Ovary (tissue), 10 donors: ENCODE results near the gene CITED4. TPM values are rescaled to one million over a fixed set of nuclear protein-coding genes. Genes with fewer than 3 reads are reported as not detected.
A peak's percentile ranks its signal among the peaks of the same experiment; 100 is the strongest.

ENCODE experiments used
- DNase-seq, 5 donors: peaks; one replicate each; pipeline ENCODE4 v3.0.0-alpha.2; 2019 to 2020
- H3K27ac ChIP-seq, 2 donors: fragments of 200-600 bp; one replicate each; pipeline versions ENCODE4 v1.5.1 to v1.8.0; 2019 to 2022
- H3K27me3 ChIP-seq: fragments of 200-600 bp; one replicate; pipeline ENCODE4 v1.8.0; 2022
- H3K36me3 ChIP-seq: fragments of 200-600 bp; sonication (generic); one replicate; pipeline ENCODE4 v1.5.1; 2019
- H3K4me1 ChIP-seq: one replicate; pipeline ENCODE4 v1.8.1; 2013; ENCODE audit warnings: mild to moderate bottlenecking, moderate library complexity; ENCODE audit not compliant: insufficient read depth
- H3K4me3 ChIP-seq: fragments of 200-600 bp; sonication (generic); one replicate; pipeline ENCODE4 v1.5.1; 2017
- H3K9me3 ChIP-seq, 2 donors: fragments of 200-600 bp in 1 of 2; sonication (generic) in 1 of 2; one replicate each; pipeline versions ENCODE4 v1.5.1 to v1.8.1; 2013 to 2019; ENCODE audit warnings: mild to moderate bottlenecking in 1 of 2, moderate library complexity in 1 of 2
- EP300 ChIP-seq: sonication (generic); formaldehyde crosslinking; IDR thresholded peaks from one replicate; pipeline ENCODE4 v1.6.1; 2017; ENCODE audit warnings: antibody characterized with exemption
- POLR2A ChIP-seq: fragments of 450-650 bp; IDR thresholded peaks from one replicate; pipeline ENCODE4 v1.6.1; 2017; ENCODE audit warnings: antibody characterized with exemption, mild to moderate bottlenecking, moderate library complexity
- WGBS, 3 donors: extraction: QIAGEN DNeasy Blood & Tissue Kit in 1 of 3; methylation state at CpG; one replicate each; pipeline versions ENCODE4 v1.1.5 to v1.1.7; 2013 to 2017; 5-methylcytosine and 5-hydroxymethylcytosine counted together
- intact Hi-C, 4 donors: fragments of 100-400 bp; cut with DNase I; formaldehyde crosslinking; loops; one replicate each; pipeline versions ENCODE4 v1.11.0 to v1.15.1; 2022 to 2023
- long read RNA-seq, 3 donors: library from polyadenylated mRNA in 2 of 3; unstranded in 2 of 3; transcript quantifications; one replicate each; pipeline ENCODE4 v2.0.0 and lab custom pipeline, GENCODE V29; 2021 to 2026
- polyA plus RNA-seq, 2 donors: library from polyadenylated mRNA; stranded (reverse); fragments of 200-250 nt in 1 of 2; fragments of 350-450 nt in 1 of 2; fragmentation: Illumina TruSeq in 1 of 2; extraction: RNeasy Lipid Tissue Mini Kit (QIAGEN cat#74804) in 1 of 2; gene quantifications; one replicate each; pipeline ENCODE4 v1.2.3, GENCODE V29; 2013 to 2014
- total RNA-seq, 7 donors: library from RNA; depleted of rRNA in 2 of 7; stranded (reverse); fragments of >200 nt in 2 of 7; fragmentation: NEBNext Ultra II Directional in 3 of 7; extraction: Animal tissue kit (Norgen Biotek cat#: 25700) in 3 of 7; gene quantifications; one replicate each; pipeline versions ENCODE4 v1.1.0 to v1.2.4, GENCODE V29; 2016 to 2023
- TF ChIP-seq, protein P1 (sequence below), 3 donors: fragments of 450-650 bp in 2 of 3; fragments of 200-600 bp in 1 of 3; IDR thresholded peaks; one replicate each; pipeline versions ENCODE4 v1.5.1 to v1.8.0; 2016 to 2022; ENCODE audit warnings: antibody characterized with exemption in 3 of 3, mild to moderate bottlenecking in 1 of 3
- donor health status: DM: no; HTN: no; CAD: no; lungs with moderate emphysema.
- donor health status: DM: no; HTN: no; CAD: no.
- donor health status: Bipolar disorder and iron deficiency.
- donor health status: DM: yes; HTN: yes; CAD: no.
- donor health status: DM: no; HTN: no; CAD: no.
- donor health status: DM: yes; HTN: yes; CAD: no.

CITED4 gene, protein sequence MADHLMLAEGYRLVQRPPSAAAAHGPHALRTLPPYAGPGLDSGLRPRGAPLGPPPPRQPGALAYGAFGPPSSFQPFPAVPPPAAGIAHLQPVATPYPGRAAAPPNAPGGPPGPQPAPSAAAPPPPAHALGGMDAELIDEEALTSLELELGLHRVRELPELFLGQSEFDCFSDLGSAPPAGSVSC
- total RNA-seq (100 to 1,000 TPM in 1 of 7 donors, 10 to 100 TPM in 6; 16.4 to 149 (median 24.3) TPM), polyA plus RNA-seq (1 to 10 TPM in 1 of 2 donors, under 1 TPM in 1; 0.75 to 5.2 TPM)
- long read RNA-seq, donor 1: 0 reads
- long read RNA-seq, donor 2, transcript CITED4-201 (1 exons, 1,316 nt): major isoform, 34 of 34 reads
- long read RNA-seq, donor 2, partial matches to known transcripts: 0 of 34 reads
- long read RNA-seq, donor 2, other reads (novel, unspliced or antisense): 0 of 34 reads
- long read RNA-seq, donor 3, transcript CITED4-201 (1 exons, 1,316 nt): major isoform, 84 of 84 reads
- long read RNA-seq, donor 3, partial matches to known transcripts: 0 of 84 reads
- long read RNA-seq, donor 3, other reads (novel, unspliced or antisense): 0 of 84 reads

DNA sequence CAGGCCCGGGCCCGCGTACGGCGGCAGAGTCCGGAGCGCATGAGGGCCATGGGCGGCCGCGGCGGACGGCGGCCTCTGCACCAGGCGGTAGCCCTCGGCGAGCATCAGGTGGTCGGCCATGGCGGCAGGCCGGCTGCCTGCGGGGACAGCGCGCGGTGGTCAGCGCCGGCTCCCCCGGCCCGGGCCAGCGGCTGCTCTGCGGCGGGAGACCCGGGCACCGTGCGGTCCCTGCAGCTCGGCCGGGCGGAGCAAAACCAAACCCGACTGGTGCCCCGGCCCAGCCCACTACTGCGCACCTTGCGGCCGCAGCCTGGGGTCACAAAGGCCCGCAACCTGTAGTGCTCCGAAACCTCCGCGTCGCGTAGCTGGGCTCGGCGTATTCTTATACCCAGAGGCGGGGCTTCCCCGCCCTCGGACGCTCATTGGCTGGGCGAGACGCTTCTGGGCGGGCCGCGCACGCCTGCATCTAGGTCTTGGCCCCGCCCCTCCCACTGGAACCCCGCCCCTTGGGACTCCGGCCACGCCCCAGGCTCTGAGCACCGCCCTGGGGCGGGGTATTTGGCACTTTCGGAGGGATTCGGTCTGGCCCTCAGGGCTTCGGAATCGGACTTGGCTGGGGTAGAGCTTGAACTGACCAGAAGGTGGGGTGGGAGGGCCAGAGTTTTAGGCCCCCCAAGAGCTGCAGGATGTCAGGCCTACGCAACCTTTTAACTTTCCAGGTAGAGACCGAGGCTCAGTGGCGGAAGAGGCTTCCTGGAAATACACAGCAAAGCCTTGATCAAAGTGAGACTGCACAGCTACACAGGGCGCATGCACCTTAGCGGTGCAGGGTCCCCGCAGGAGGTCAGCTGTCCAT, at the start of gene CITED4:
TSS of gene CITED4 (minus strand) at position 356 of the 856 bp plus-strand sequence. CDS start at position 120, 236 bp downstream.
- peak within 1 kb of the TSS; percentile 71 for H3K4me3 ChIP-seq
- H3K36me3 ChIP-seq: no peaks in the 10 kb centered on the region
- intact Hi-C loops: loop anchor here in 2 of 4 donors (5.0 to 10.0 kb wide), 2 partner anchors 85 to 93 kb away; no protein-coding TSS in a partner anchor
- DNase-seq: peak; percentile 95 to 99 (median 97)
- TF ChIP-seq, protein P1, sequence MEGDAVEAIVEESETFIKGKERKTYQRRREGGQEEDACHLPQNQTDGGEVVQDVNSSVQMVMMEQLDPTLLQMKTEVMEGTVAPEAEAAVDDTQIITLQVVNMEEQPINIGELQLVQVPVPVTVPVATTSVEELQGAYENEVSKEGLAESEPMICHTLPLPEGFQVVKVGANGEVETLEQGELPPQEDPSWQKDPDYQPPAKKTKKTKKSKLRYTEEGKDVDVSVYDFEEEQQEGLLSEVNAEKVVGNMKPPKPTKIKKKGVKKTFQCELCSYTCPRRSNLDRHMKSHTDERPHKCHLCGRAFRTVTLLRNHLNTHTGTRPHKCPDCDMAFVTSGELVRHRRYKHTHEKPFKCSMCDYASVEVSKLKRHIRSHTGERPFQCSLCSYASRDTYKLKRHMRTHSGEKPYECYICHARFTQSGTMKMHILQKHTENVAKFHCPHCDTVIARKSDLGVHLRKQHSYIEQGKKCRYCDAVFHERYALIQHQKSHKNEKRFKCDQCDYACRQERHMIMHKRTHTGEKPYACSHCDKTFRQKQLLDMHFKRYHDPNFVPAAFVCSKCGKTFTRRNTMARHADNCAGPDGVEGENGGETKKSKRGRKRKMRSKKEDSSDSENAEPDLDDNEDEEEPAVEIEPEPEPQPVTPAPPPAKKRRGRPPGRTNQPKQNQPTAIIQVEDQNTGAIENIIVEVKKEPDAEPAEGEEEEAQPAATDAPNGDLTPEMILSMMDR (IDR thresholded peaks at IDR 0.05): peak in 2 of 3 donors; percentile 5 to 10
- TF ChIP-seq POLR2A (peak; percentile 86), EP300 (no peak)
- peak within 1 kb of the TSS; percentile 79 to 94 for H3K27ac ChIP-seq
- 3 to 7% (median 5%) methylated on average over 35 to 75 of the region's 75 CpGs for WGBS, 3 donors
- H3K9me3 ChIP-seq: no peaks in the 10 kb centered on the region
- peaks cover 7% of the 10 kb centered on the region for H3K4me1 ChIP-seq
- no peaks in the 10 kb centered on the region for H3K27me3 ChIP-seq

DNA sequence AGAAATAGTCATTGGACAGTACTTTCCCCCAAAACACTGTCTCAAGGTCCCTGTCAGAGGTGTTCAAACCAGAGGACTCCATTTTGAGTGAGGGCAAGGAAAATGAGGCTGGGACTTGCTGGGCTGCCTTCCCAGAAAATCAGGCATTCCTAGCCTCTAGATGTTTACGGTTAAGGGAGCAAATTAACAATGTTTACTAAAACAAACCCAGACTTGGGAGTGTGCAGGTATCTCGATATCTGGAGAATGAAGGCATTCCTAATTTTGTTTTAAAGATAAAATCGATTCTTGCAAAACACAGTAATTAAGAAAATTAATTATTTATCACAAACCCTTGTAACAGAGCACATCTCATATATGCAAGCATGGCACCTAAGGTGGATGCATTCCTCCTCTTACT, 48.9 kb upstream of the CITED4 start:
- WGBS, 3 donors: 6 to 36% (median 23%) methylated on average over 3 of the region's 3 CpGs
- H3K4me3 ChIP-seq: no peak overlapping the region
- H3K9me3 ChIP-seq: no peaks in the 10 kb centered on the region
- TF ChIP-seq, protein P1 (IDR thresholded peaks at IDR 0.05): no peak
- TF ChIP-seq EP300 (no peak), POLR2A (no peak)
- H3K36me3 ChIP-seq: no peaks in the 10 kb centered on the region
- H3K27ac ChIP-seq: no peak overlapping the region
- H3K4me1 ChIP-seq: no peaks in the 10 kb centered on the region
- intact Hi-C loops: no loop called here
- H3K27me3 ChIP-seq: no peaks in the 10 kb centered on the region
- DNase-seq: no peak

DNA sequence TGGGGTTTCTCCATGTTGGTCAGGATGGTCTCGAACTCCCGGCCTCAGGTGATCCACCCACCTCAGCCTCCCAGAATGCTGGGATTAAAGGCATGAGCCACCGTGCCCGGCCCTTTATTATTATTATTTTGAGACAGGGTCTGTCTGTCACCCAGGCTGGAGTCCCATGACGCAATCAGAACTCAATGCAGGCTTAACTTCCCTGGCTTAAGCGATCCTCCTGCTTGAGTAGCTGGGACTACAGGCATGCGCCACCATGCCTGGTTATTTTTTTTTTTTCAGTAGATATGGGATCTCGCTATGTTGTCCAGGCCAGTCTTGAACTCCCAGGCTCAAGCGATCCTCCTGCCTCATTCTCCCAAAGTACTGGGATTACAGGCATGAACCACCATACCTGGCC, 47.1 kb upstream of the CITED4 start:
- no peaks in the 10 kb centered on the region for H3K27me3 ChIP-seq
- TF ChIP-seq EP300: no peak
- no peak for TF ChIP-seq POLR2A
- TF ChIP-seq, protein P1 (IDR thresholded peaks at IDR 0.05): no peak
- H3K4me1 ChIP-seq: no peaks in the 10 kb centered on the region
- intact Hi-C loops: no loop called here
- no peak overlapping the region for H3K27ac ChIP-seq
- WGBS, 3 donors: 94 to 98% (median 96%) methylated on average over 9 of the region's 9 CpGs
- H3K9me3 ChIP-seq: no peaks in the 10 kb centered on the region
- H3K36me3 ChIP-seq: no peaks in the 10 kb centered on the region
- DNase-seq: no peak
- H3K4me3 ChIP-seq: no peak overlapping the region

DNA sequence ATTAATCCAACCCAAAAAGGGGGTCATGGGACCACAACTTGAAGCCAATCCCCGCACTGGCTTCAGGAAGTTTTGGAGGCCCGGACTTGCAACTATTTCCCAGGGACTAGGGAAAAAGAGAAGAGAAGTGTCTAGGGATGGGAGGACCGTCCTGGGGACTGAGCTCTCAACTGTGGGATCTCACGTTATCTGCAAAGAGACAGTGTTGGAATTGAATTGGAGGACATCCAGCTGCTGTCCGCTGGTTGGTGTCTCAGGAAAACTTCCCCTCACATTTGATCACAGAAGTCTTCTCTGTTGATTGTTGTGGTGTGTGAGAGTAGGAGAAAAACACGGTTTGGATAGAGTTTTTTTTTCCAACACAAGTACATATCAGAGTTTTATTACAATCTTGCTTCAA, 46.2 kb upstream of the CITED4 start:
- TF ChIP-seq POLR2A (no peak), EP300 (no peak)
- TF ChIP-seq, protein P1 (IDR thresholded peaks at IDR 0.05): no peak
- H3K27me3 ChIP-seq: no peaks in the 10 kb centered on the region
- no peak overlapping the region for H3K27ac ChIP-seq
- no peak overlapping the region for H3K4me3 ChIP-seq
- H3K36me3 ChIP-seq: no peaks in the 10 kb centered on the region
- no peaks in the 10 kb centered on the region for H3K9me3 ChIP-seq
- DNase-seq: no peak
- intact Hi-C loops: no loop called here
- 68 to 70% (median 69%) methylated on average over 6 of the region's 6 CpGs for WGBS, 3 donors
- H3K4me1 ChIP-seq: no peaks in the 10 kb centered on the region
